ENCODE measurements around the gene LCN12.

The LCN12 gene

GRCh38 chr9:136983656-136984314, 31.7 kb downstream of the LCN12 start:
- no peak overlapping the region for H3K27ac ChIP-seq (replicated peaks)
- no peak overlapping the region for H3K4me3 ChIP-seq (replicated peaks; ENCODE audit: insufficient read depth, low read length)
- peaks cover 25% of the 10 kb centered on the region for H3K27me3 ChIP-seq (ENCODE audit: insufficient read depth, poor library complexity, severe bottlenecking)
- DNase-seq (ENCODE audit: low read depth in 1 of 2, low spot score in 1 of 2) = no peak
- TF ChIP-seq SPI1 (IDR thresholded peaks at IDR 0.05; ENCODE audit: borderline replicate concordance, low read depth) (no peak), GABPA (IDR thresholded peaks at IDR 0.05; ENCODE audit: low read depth) (no peak), CTCF (IDR thresholded peaks at IDR 0.05; ENCODE audit: insufficient read depth, low read length) (no peak), POLR2AphosphoS5 (IDR thresholded peaks at IDR 0.05; ENCODE audit: low read depth) (no peak)
- TF ChIP-seq, protein P1, sequence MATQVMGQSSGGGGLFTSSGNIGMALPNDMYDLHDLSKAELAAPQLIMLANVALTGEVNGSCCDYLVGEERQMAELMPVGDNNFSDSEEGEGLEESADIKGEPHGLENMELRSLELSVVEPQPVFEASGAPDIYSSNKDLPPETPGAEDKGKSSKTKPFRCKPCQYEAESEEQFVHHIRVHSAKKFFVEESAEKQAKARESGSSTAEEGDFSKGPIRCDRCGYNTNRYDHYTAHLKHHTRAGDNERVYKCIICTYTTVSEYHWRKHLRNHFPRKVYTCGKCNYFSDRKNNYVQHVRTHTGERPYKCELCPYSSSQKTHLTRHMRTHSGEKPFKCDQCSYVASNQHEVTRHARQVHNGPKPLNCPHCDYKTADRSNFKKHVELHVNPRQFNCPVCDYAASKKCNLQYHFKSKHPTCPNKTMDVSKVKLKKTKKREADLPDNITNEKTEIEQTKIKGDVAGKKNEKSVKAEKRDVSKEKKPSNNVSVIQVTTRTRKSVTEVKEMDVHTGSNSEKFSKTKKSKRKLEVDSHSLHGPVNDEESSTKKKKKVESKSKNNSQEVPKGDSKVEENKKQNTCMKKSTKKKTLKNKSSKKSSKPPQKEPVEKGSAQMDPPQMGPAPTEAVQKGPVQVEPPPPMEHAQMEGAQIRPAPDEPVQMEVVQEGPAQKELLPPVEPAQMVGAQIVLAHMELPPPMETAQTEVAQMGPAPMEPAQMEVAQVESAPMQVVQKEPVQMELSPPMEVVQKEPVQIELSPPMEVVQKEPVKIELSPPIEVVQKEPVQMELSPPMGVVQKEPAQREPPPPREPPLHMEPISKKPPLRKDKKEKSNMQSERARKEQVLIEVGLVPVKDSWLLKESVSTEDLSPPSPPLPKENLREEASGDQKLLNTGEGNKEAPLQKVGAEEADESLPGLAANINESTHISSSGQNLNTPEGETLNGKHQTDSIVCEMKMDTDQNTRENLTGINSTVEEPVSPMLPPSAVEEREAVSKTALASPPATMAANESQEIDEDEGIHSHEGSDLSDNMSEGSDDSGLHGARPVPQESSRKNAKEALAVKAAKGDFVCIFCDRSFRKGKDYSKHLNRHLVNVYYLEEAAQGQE (IDR thresholded peaks at IDR 0.05; ENCODE audit: insufficient replicate concordance, low read depth) = no peak

GRCh38 chr9:136984464-136985026, 32.5 kb downstream of the LCN12 start:
- peaks cover 25% of the 10 kb centered on the region for H3K27me3 ChIP-seq (ENCODE audit: insufficient read depth, poor library complexity, severe bottlenecking)
- DNase-seq (ENCODE audit: low read depth in 1 of 2, low spot score in 1 of 2) = no peak
- TF ChIP-seq POLR2AphosphoS5 (IDR thresholded peaks at IDR 0.05; ENCODE audit: low read depth) = no peak
- TF ChIP-seq CTCF (IDR thresholded peaks at IDR 0.05; ENCODE audit: insufficient read depth, low read length) = no peak
- TF ChIP-seq GABPA (IDR thresholded peaks at IDR 0.05; ENCODE audit: low read depth) = no peak
- no peak for TF ChIP-seq SPI1 (IDR thresholded peaks at IDR 0.05; ENCODE audit: borderline replicate concordance, low read depth)
- TF ChIP-seq, protein P1 (IDR thresholded peaks at IDR 0.05; ENCODE audit: insufficient replicate concordance, low read depth) = no peak
- no peak overlapping the region for H3K27ac ChIP-seq (replicated peaks)
- no peak overlapping the region for H3K4me3 ChIP-seq (replicated peaks; ENCODE audit: insufficient read depth, low read length)

GRCh38 chr9:136985027-136985602, 33.0 kb downstream of the LCN12 start:
- DNase-seq (ENCODE audit: low read depth in 1 of 2, low spot score in 1 of 2) = no peak
- no peak overlapping the region for H3K4me3 ChIP-seq (replicated peaks; ENCODE audit: insufficient read depth, low read length)
- H3K27ac ChIP-seq (replicated peaks) = no peak overlapping the region
- TF ChIP-seq GABPA (IDR thresholded peaks at IDR 0.05; ENCODE audit: low read depth) = no peak
- TF ChIP-seq SPI1 (IDR thresholded peaks at IDR 0.05; ENCODE audit: borderline replicate concordance, low read depth) = no peak
- no peak for TF ChIP-seq CTCF (IDR thresholded peaks at IDR 0.05; ENCODE audit: insufficient read depth, low read length)
- no peak for TF ChIP-seq POLR2AphosphoS5 (IDR thresholded peaks at IDR 0.05; ENCODE audit: low read depth)
- peaks cover 25% of the 10 kb centered on the region for H3K27me3 ChIP-seq (ENCODE audit: insufficient read depth, poor library complexity, severe bottlenecking)

Data from HL-60 (cell line).